Measurements from ENCODE around the gene IPCEF1. TPM values are rescaled to one million over a fixed set of nuclear protein-coding genes. Genes with fewer than 3 reads are reported as not detected.

Gene IPCEF1
- total and polyA plus RNA-seq, 2 of the 4 experiments (the other 2 are of a cell fraction) = under 0.01 to 0.03 TPM

DNA sequence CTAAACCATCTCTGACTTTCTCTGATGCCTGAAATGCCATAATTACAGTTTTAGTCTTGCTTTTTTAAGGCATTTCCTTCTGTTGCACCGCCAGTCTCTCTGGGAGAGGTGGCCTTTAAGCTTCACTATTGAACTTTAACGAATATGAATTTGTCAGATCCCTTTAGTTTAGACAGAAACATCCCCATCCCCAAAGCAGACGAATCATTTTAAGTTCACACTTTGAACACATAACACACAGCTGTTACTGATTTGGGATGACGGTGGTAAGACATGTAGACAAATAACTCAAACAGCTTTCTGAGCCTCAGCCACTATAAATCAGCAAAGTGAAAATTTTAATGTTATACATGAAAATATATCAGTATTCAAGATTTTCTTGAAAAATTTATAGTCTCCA is 7.2 kb upstream of the IPCEF1 start:
- no peak overlapping the region for H2AK9ac ChIP-seq (replicated peaks; ENCODE audit: low read depth, low read length, poor library complexity)
- TF ChIP-seq, protein P1, sequence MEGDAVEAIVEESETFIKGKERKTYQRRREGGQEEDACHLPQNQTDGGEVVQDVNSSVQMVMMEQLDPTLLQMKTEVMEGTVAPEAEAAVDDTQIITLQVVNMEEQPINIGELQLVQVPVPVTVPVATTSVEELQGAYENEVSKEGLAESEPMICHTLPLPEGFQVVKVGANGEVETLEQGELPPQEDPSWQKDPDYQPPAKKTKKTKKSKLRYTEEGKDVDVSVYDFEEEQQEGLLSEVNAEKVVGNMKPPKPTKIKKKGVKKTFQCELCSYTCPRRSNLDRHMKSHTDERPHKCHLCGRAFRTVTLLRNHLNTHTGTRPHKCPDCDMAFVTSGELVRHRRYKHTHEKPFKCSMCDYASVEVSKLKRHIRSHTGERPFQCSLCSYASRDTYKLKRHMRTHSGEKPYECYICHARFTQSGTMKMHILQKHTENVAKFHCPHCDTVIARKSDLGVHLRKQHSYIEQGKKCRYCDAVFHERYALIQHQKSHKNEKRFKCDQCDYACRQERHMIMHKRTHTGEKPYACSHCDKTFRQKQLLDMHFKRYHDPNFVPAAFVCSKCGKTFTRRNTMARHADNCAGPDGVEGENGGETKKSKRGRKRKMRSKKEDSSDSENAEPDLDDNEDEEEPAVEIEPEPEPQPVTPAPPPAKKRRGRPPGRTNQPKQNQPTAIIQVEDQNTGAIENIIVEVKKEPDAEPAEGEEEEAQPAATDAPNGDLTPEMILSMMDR (conservative IDR thresholded peaks at IDR 0.05; ENCODE audit: low read depth, low read length) = no peak
- TF ChIP-seq MAFK (IDR thresholded peaks at IDR 0.05; ENCODE audit: low read depth, low read length) (no peak), CEBPB (IDR thresholded peaks at IDR 0.05; ENCODE audit: low read depth, low read length) (no peak), SMC3 (IDR thresholded peaks at IDR 0.05; ENCODE audit: low read depth, low read length) (no peak)
- no peak overlapping the region for H2BK120ac ChIP-seq (ENCODE audit: low read depth, low read length)
- POLR2A ChIA-PET (ENCODE audit: unreplicated experiment) = no interaction called here
- H4K8ac ChIP-seq (ENCODE audit: low read depth in 2 of 2, low read length in 2 of 2) = no peak overlapping the region
- H3K14ac ChIP-seq (replicated peaks; ENCODE audit: low read depth, low read length) = no peak overlapping the region; the same call in 1 of the 2 replicates
- H2AFZ ChIP-seq (replicated peaks; ENCODE audit: low read length, poor library complexity) = no peak overlapping the region
- ATAC-seq (ENCODE audit: low read depth) = no peak; the same call in 1 of the 2 replicates
- H4K20me1 ChIP-seq (ENCODE audit: insufficient read depth, low read length) = no peaks in the 10 kb centered on the region
- no peak overlapping the region for H3K56ac ChIP-seq (ENCODE audit: extremely low read depth, insufficient read depth, low read length)
- intact Hi-C loops (cut with micrococcal nuclease) (no loop called here), in situ Hi-C loops (cut with MboI; ENCODE audit: low sequenced_read_pairs) (no loop called here), dilution Hi-C loops (cut with HindIII; ENCODE audit: low sequenced_read_pairs, unreplicated experiment) (loop anchor here (25.0 kb wide), 1 partner anchor 202 kb away; no protein-coding TSS in a partner anchor)
- CTCF ChIA-PET = interaction anchor here (1.0 kb wide), 1 partner anchor 209 kb away, joined by 3 read pairs; no protein-coding TSS in a partner anchor
- no peaks in the 10 kb centered on the region for H3K9me1 ChIP-seq (ENCODE audit: insufficient read depth, low read length)
- no peaks in the 10 kb centered on the region for H3K9me3 ChIP-seq (ENCODE audit: control insufficient read depth, insufficient read depth, low read length)
- no peaks in the 10 kb centered on the region for H3K36me3 ChIP-seq (ENCODE audit: control insufficient read depth, insufficient read depth, low read length)
- H3K79me1 ChIP-seq (ENCODE audit: low read depth in 1 of 2, low read length in 2 of 2) = no peaks in the 10 kb centered on the region
- H2BK20ac ChIP-seq (ENCODE audit: low read depth, low read length) = no peak overlapping the region
- H3K4me1 ChIP-seq (ENCODE audit: control insufficient read depth, insufficient read depth, low read length) = no peaks in the 10 kb centered on the region
- H2BK15ac ChIP-seq (ENCODE audit: low read depth, low read length) = no peak overlapping the region
- H3K4me3 ChIP-seq (ENCODE audit: insufficient read depth, low read depth, low read length) = no peak overlapping the region
- no peak overlapping the region for H3K9ac ChIP-seq (ENCODE audit: low read depth, low read length)
- no peak overlapping the region for H2AK5ac ChIP-seq (ENCODE audit: low read depth, low read length)
- no CpG with 5 or more reads among the region's 4 CpGs for WGBS, 2 experiments (ENCODE audit: extremely low coverage in 2 of 2, insufficient read length in 1 of 2)
- BruUV-seq (replicated peaks) = no TSS peak
- no peak overlapping the region for H4K91ac ChIP-seq (ENCODE audit: insufficient read depth, low read depth, low read length)
- H3K4me2 ChIP-seq (ENCODE audit: low read depth, low read length) = no peak overlapping the region
- H3K27me3 ChIP-seq (ENCODE audit: control insufficient read depth, insufficient read depth, low read length) = no peaks in the 10 kb centered on the region
- no peak overlapping the region for H2BK5ac ChIP-seq (ENCODE audit: low read depth, low read length, poor library complexity, severe bottlenecking)
- no peak overlapping the region for H3K23ac ChIP-seq (ENCODE audit: low read depth, low read length)
- H4K5ac ChIP-seq (ENCODE audit: low read depth, low read length) = no peak overlapping the region
- no peak overlapping the region for H3K4ac ChIP-seq (ENCODE audit: low read depth, low read length)
- no peak overlapping the region for H3K18ac ChIP-seq (ENCODE audit: low read depth, low read length)
- H3K27ac ChIP-seq (ENCODE audit: insufficient read depth, low read length) = no peak overlapping the region
- no peak for DNase-seq
